H1 (cell line): Measurements from ENCODE around the gene SLIT3.

Experiments
- BRCA1 ChIP-seq: IDR thresholded peaks from 2 replicates; pipeline ENCODE4 v1.6.1; 2012; ENCODE audit warnings: low read depth, low read length, improper control_type of control experiment
- CEBPB ChIP-seq: IDR thresholded peaks from 2 replicates; pipeline ENCODE4 v1.6.1; 2012; ENCODE audit warnings: low read depth, low read length
- CTCF ChIP-seq, 3 experiments: IDR thresholded peaks; 1 replicate in 2 of 3; 2 replicates in 1 of 3; pipeline versions ENCODE4 v1.5.1 to v1.6.1; 2011; ENCODE audit warnings: low read length in 3 of 3, mild to moderate bottlenecking in 3 of 3, inconsistent platforms in 2 of 3, low read depth in 1 of 3, moderate library complexity in 1 of 3; ENCODE audit not compliant: insufficient read depth in 1 of 3; ENCODE audit errors: control extremely low read depth in 1 of 3
- EZH2 ChIP-seq: fragments of 200-600 bp; sonication (generic); IDR thresholded peaks from 2 replicates; pipeline ENCODE4 v1.7.1; 2012; ENCODE audit warnings: low read depth, mild to moderate bottlenecking, moderate library complexity, low read length, inconsistent platforms; ENCODE audit not compliant: severe bottlenecking
- GTF2F1 ChIP-seq: IDR thresholded peaks from 2 replicates; pipeline ENCODE4 v1.6.1; 2012; ENCODE audit warnings: low read depth, low read length, improper control_type of control experiment, borderline replicate concordance
- NRF1 ChIP-seq: IDR thresholded peaks from 2 replicates; pipeline ENCODE4 v1.6.1; 2011; ENCODE audit warnings: mild to moderate bottlenecking, low read depth, low read length, improper control_type of control experiment
- PHF8 ChIP-seq: fragments of 200-600 bp; sonication (generic); conservative IDR thresholded peaks from 2 replicates; pipeline ENCODE4 v1.7.1; 2012; ENCODE audit warnings: low read depth, mild to moderate bottlenecking, inconsistent platforms, low read length, moderate library complexity
- POLR2A ChIP-seq, 2 experiments: IDR thresholded peaks; 1 replicate in 1 of 2; 2 replicates in 1 of 2; pipeline ENCODE4 v1.6.1; 2011; ENCODE audit warnings: low read depth in 2 of 2, low read length in 2 of 2, mild to moderate bottlenecking in 2 of 2; ENCODE audit errors: control extremely low read depth in 1 of 2
- POLR2AphosphoS5 ChIP-seq: IDR thresholded peaks from 2 replicates; pipeline ENCODE4 v1.6.1; 2011; ENCODE audit warnings: low read depth, low read length
- TAF1 ChIP-seq: IDR thresholded peaks from 2 replicates; pipeline ENCODE4 v1.6.1; 2011; ENCODE audit warnings: mild to moderate bottlenecking, low read depth, low read length
- USF2 ChIP-seq: IDR thresholded peaks from 2 replicates; pipeline ENCODE4 v1.6.1; 2011; ENCODE audit warnings: low read length, improper control_type of control experiment
- YY1 ChIP-seq: IDR thresholded peaks from 2 replicates; pipeline ENCODE4 v1.6.1; 2011; ENCODE audit warnings: low read depth, mild to moderate bottlenecking, low read length

- TF ChIP-seq CTCF (IDR thresholded peaks at IDR 0.05; ENCODE audit: control extremely low read depth in 1 of 3, insufficient read depth in 1 of 3, low read depth in 1 of 3, low read length in 3 of 3): no peak
- TF ChIP-seq TAF1: no peak
- no peak for TF ChIP-seq EZH2
- no peak for TF ChIP-seq CEBPB
- no peak for TF ChIP-seq BRCA1
- no peak for TF ChIP-seq USF2
- TF ChIP-seq YY1: no peak
- no peak for TF ChIP-seq NRF1
- TF ChIP-seq POLR2AphosphoS5: no peak
- TF ChIP-seq PHF8: no peak
- TF ChIP-seq POLR2A (IDR thresholded peaks at IDR 0.05; ENCODE audit: control extremely low read depth in 1 of 2, low read depth in 2 of 2, low read length in 2 of 2): no peak
- no peak for TF ChIP-seq GTF2F1
Measured at GRCh38 chr5:168893283-168893682, 407.7 kb downstream of the SLIT3 start.
